NCI-H345 (cell line): ENCODE results near the gene DNAAF9.

ENCODE experiments used
- DNase-seq: peaks from one replicate; lab custom pipeline; 2025; lab: John Stamatoyannopoulos, UW

DNAAF9 gene

DNA sequence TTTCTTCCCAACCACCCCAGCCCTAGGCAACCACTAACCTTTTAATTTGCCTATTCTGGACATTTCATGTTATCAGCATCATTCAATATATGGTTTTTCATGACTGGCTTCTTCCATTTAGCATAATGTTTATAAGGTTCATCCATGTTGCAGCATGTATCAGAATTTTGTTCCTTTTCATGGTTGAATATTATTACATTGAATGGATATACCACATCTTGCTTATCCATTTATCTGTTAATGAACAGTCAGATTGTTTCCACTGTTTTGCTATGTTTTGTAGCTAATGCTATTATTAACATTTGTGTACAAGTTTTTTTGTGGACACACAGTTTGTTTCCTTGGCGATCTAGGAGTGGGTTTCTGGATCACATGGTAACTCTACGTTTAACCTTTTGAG lies 3.0 kb upstream of the DNAAF9 start:
- no peak for DNase-seq

DNA sequence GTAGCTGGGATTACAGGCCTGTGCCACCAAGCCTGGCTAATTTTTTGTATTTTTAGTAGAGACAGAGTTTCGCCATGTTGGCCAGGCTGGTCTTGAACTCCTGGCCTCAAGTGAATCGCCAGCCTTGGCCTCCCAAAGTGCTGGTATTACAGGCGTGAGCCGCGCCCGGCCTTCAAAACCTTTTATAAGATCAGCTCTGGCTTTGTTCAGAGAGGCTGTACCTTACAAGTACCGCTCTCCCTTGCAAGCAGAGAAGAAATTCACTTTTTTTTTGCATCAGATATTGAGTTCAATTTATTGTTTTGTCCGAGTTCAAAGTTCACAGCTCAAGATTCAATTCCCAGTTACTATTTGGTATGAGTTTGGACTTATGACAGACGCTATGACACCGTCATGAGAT lies 1.9 kb upstream of the DNAAF9 start:
- DNase-seq: no peak

DNA sequence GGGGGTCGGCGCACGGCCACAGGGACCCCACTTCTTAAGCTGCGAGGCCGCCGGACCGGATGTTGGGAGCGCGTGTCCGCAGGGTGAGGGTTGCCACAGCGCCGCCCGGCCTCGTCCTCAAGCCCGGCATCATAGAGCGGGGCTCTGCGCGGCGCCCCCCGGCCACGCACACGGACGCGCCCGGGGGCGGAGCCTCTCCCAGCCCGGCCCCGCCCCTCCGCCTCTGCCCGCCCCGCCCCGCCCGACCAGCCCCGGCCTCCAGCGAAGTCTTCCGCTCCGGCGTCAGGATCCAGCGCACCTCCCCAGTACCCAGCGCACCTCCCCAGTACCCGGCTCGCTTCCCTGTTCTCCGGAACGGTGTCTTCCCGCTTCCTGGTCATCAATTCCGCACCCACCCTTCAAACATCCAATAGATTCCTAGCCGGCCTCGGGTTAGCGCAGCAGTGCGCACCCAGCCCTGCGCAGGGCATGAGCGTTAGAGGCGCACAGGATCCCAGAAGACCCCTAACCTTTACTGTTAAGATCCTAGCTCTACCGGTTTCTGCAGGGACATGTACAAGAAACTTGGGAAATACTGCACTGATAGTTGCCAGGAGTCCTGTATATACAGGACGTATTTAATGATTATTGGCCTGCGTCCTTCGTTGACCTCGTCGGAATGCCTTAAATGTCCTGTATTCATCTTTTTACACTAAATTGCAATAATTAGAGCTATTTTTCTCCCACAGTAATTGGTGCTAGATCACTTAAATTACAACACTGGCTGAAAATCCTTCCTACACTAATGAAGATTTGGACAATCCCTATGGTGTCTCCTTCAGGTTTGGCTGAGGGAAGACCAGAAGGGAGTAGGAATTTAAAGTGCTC lies 535 bp upstream of the DNAAF9 start:
- peak; percentile 84 for DNase-seq

DNA sequence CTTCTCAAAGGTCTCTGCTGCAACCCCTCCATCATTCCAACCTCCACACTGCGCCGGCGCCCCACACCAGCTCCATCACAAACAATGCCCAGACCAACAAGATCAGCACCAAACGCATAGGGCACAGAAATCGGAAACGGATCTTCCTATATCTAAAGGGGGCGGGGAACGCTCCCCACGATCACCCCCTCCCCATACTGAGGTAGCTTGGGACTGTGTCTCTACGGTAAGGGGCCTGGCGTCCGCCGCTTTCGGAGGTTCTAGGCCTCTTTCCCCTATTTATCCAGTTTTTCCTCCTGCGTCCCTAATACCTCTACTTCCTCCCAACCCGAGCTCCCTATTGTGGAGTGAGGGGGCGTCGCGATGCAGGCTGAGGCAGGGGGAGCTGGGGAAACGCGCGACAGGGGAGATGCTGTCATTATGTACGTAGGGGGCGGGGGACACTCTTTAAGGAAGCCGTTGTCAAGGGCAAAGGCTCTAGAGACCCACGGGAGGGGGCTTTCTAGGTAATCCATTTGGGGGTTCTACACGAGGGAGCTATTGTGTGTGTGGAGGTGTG lies 909 bp downstream of the DNAAF9 start:
- DNase-seq: peak; percentile 35

DNA sequence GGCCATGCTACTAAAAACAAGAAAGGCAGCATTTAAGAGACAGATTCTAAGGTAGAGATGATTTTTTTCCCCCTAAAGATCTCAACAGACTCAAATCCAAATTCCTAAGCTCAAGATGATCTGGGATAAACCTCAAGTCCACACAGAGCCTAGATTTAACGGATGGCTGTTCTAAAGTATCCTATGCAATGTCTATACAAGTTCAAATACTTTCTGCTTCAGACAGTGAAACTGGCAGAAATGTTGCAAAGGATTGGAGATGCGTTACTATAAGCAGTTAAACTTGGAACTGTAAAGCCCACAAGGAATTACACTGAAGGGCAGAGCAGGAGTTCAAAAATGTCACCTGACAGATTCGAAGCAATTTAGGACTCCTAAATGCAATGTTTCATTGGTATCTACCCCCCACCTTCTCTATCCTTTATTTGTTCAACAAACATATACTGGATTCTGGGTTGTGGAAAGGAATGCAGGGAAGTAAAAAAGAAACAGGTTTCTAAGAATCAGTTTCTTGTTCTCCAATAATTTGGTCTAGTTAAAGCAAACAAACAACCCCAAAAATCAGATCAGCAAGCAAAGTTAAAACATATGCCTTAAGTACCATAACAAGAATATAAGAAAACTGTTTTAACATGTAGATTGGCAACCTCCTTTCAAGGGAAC lies 1.6 kb downstream of the DNAAF9 start:
- DNase-seq: no peak

DNA sequence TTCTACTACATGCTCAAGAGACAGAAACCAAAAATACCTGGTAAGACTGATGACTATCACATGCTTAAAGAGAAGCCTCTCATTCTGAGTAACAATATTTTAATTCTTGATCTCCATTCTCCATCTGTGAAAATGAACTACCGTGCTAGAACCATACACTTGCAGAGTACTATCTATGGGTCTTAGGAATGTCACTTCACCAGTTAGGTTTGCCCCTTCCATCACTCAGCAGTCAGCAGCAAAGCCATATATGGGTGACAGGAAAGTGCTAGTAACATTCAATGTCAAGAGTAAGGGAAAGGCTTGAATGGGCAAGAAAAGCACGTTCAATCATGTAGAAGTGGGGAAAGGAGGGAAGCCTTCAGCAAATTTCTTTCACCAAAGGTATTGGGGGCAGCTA lies 2.3 kb downstream of the DNAAF9 start:
- DNase-seq: no peak

DNA sequence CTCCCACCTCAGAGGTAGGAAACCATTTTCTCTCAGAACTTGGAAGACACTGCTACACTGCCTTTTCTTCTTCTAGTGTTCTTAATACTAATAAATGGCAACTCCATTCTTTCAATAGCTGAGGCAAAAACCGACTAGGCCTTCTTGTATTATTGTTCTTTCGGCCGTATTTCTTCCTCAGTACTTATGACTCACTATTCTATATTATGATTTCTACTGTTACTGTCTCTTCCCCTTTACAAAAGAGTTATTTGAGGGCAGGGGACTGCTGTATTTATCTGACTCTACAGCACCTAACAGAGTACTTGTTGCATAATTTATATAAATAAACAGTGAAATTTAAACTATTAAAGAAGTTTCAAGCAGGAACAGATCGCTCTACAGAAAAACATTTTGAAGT lies 3.1 kb downstream of the DNAAF9 start:
- no peak for DNase-seq

DNA sequence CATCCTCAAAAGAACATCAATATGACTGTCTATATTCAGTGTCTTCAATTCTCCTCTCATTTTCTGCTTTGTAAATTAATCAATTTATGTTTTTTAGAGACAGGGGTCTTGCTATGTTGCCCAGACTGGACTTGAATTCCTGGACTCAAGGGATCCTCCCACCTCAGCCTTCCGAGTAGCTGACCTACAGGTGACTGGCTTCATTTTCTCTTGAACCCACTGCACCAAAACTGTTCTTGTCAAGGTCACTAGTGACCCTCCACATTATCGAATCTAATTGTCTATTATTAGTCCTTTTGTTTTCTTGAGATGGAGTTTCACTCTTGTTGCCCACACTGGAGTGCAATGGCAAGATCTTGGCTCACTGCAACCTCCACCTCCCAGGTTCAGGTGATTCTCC lies 3.7 kb downstream of the DNAAF9 start:
- DNase-seq: no peak

DNA sequence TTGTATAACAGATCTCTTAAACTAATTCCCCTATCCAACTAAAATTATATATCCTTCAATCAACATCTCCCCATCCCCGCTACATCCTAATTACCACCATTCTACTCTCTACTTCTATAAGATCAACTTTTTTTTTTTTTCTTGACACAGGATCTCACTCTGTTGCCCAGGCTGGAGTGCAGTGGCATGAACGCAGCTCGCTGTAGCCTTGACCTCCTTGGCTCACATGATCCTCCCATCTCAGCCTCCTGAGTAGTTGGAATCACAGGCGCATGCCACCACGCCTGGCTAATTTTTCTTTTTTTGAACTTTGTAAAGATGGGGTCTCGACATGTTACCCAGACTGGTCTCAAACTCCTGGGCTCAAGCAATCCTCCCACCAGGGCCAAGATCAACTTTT lies 5.0 kb downstream of the DNAAF9 start:
- no peak for DNase-seq

DNA sequence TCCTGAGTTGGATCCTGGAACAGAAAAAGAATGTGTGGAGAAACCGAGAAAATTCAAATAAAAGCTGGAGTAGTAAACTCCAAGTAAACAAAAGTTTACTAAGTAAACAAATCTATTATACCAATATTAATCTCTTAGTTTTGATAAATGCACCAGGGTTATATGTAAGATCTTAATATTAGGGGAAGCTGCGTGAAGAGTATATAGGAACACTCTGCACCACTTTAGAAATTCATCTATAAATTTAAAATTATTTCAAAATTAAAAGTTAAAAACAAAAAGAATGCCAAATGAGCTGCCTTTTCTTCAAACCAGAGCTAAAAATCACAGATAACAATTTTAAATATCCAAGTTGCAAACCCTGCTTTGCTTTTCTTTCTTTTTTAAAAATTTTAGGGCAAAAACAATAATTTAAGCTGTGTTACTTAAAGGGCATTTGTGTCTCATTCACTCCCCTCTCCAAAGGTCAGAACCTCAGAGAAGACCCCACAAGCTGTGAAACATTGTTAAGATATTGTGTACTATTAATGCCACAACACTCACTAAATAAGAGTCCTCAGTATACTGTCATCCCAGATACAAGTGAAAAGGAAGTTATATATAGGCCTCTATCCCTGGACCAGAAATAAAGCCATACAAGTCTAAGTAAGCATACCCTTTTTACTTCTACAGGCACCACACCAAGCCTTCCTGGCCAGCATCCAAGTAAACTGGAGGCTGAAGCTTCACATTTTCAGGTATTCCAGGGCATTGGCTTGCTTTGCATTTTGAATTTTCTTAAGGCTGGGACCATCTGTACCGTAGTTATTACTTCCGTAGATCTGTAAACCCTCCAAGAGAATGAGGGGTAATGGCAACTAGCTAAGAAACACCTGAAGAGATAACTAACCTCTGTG lies 7.0 kb downstream of the DNAAF9 start:
- peak; percentile 12 for DNase-seq

DNA sequence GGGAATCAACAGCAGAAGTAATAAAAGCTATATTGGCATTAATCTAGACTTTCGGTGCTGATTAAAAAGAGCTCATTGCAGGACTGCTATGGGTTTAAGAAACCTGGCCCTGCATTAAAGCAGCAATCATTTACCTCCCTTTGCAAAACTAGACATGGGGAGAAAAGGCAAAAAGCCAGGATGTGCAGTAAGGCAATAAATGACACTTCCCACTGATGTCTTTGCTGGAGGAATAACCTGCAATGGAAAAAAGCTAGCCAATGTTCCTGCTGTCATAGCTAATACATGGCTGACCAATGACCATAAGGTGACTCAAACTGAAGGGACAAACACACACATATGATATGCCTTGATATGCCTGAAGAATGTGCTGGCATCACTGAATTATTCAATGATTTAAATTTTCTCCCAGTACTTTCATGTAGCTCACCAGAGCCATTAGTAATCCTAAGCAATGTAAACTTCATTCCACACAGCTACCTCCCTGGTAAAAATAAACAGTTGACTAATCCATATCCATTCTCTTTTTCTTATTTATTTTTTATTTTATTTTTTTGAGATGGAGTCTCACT lies 8.7 kb downstream of the DNAAF9 start:
- no peak for DNase-seq

DNA sequence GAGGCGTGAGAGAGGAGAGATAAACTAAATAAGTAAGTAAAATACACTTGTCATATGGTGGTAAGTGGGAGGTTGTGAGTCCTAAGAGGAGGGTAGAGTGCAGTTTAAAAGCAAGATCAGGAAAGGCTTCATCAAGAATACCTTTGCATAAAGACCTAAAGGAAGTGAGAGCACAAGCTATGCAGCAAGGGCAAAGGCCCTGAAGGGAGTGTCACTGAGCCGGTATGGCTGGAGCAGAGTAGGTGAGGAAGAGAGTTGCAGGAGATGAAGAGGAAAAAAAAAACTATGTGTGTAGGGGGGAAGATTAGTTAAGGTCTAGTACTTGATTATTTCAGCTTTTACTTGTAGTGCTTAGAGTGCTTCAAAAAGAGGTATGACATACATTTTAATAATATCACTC lies 11.0 kb downstream of the DNAAF9 start:
- DNase-seq: no peak

DNA sequence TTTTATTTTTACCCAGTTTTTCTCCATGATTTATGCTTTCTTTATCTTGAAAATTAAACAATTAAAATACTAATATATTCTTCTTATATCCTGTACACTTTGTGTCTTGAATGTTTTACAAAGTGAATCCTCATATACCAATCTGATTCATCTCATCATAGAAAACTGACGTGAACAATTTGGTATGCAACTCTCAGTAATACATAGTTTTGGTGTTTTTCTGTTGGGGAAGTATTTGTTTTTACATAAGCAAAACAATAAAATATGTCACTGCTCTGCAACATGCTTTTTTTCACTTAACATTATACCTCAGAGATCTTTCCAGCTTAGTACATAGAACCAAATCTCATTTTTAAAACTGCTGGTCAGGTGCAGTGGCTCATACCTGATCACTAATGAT lies 14.7 kb downstream of the DNAAF9 start:
- DNase-seq: no peak

DNA sequence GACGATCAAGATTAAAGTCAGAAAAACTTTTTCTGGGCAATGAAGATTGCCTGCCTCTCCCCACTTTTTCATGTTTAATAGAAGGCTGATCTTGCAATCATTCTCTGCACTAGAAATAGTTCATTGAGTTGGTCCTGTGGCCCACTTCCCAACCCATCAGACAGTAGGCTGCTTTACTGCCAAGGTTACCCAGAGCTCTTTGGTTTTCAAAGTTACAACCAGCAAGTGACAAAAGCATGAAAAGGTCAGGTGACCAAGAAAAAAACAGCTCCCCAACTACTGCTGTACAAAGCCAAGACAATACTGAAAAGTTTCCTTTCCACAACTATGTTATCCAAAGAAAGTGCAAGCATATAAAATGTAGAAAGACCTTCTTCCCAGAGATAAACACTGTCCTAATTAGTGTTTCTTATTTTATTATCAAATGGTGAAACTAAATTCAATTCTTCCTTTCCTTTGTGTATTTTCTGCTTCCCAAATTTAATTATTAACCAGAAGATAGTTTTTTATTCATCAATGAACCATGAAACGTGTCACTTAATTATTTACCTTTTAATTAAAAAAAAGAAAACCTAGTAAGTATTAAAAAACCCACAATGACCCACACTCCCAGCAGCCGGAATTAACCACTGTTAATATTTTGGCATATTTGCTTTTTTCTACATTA lies 16.6 kb downstream of the DNAAF9 start:
- no peak for DNase-seq

DNA sequence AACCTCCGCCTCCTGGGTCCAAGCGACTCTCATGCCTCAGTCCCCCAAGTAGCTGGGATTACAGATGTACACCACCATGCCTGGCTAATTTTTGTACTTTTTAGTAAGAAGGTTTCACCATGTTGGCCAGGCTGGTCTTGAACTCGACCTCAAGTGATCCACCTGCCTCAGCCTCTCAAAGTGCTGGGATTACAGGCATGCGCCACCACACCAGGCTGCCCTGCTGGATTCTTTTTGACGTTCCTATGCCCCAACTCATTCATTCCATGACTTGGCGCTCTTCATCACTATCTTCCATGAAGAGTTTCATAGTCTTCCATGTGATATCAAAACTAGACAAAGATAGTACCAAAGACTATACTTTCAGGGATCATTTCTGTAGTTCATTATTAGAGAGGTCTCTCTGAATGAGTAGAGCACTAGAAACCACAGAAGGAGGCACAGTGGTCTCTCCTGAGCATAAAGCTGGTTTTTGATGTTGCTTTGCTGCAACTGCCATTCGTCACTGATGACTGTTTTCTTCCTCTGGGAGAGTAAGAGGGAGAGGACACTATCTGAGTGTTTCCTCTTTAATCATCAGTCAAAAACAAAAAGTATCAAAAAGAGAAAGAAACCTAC lies 23.5 kb downstream of the DNAAF9 start:
- no peak for DNase-seq

DNA sequence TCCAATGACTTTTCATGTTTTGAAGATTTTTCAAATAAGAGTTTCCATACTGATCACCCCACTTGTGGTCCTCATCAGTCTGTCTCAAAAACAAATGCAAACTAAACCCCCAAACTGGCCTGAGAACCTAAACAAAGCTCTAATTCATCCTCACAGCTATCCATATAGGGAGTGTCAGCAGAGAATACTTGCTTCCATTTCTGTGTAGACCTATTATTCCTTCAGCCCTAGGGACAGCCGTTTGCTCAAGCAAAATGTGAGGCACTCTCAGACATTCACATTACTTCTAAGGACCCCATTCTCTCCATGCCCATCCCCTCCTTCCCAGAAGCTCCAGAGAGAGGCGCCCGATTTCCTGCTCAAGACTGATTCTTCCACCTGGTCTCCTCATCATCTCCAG lies 24.6 kb downstream of the DNAAF9 start:
- no peak for DNase-seq

DNA sequence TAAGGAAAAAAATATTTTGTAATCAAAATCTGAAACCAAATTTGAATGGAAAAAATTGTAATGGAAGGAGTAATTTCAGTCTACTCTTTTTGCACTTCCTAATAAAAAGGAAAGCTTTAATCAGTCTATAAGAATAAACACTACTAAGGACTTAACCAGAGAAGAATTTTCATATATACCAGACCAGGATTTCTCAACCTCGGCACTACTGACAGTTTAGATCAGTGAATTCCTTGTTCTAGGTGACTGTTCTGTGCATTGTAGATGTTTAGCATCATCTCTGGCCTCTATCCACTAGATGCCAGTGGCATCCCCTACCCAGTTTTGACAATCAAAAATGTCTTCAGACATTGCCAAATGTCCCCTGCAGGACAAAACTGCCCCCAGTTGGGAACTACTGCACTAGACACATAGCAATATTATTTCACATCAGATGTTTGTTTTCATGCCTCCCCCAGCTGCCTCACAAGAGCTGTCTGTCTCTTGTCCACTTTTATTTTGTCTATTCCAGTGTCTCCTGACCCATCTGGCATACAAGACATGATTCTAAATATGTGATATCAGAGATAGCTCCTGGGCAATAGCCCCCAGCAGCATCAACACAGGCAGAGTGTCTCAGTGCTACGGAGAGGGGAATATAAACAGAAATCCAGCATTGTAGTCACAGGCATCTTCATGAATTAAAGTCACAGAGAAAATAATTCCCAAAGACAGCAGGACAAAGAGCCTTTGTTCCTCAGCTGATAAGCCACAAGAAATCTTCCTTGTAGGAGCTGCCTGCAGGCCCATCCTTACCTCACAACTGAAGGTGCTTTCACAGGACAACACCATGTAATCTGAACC lies 27.0 kb downstream of the DNAAF9 start:
- no peak for DNase-seq

DNA sequence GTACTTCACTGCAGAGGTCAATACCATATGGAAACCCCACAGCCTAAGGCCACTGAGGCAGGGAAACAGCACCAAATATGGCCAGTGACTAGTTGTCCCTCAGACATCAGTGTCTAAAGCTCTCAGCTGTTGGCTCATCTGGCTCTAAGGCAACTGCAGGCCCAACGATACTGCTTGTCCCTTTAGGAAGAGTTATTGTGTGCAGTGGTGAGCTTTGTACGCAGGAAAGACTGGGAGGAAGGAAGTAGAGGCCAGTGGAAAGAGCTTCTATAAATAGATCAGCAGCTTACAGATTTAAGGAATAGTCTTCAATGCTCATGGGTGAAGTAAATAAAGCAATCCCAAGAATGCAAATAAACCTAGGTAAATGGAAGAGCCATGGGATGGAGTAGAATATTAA lies 29.3 kb downstream of the DNAAF9 start:
- DNase-seq: no peak

DNA sequence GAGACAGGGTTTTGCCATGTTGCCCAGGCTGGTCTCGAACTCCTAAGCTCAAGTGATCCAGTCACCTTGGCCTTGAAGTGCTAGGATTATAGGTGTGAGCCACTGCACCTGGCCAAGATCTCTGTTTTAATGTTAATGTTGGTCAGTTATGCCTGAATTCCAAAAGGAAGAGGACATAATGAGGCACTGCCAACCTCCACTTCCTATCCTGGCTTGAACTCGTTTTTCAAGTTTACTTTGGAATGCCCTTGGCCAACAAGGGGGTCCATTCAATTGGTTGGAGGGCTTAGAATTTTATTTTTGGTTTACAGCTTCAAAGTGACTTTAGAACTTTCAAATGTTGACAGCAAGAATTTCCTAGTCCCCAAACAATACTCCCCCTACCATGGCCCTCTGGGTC lies 29.8 kb downstream of the DNAAF9 start:
- DNase-seq: no peak

DNA sequence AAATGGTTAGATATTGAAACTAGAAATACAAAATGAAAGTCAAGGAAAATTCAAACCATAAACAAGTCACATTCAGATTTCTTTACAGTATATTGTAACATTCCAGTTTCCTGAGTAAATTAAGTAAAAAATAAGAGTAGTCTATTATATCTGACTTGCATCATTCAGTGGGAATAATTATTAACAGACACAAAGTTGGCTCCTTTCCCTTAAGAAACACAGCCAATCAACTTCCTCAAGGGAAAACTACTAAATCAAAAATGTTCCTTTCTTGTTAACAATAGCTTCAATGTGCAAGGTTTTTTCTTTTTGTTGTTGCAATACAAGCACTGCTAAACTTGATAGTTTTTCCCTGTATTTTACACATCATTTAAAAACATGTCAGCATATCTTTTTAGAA lies 33.2 kb downstream of the DNAAF9 start:
- DNase-seq: no peak
